Raji (cell line): ENCODE results near the gene PEX5L.

Source experiments
- POLR2A ChIP-seq: IDR thresholded peaks from 2 replicates; pipeline ENCODE4 v1.6.1; 2011; ENCODE audit warnings: low read depth, low read length, control low read depth; ENCODE audit not compliant: insufficient read depth

The PEX5L gene

GRCh38 chr3:180048103-180048502 lies 11.4 kb upstream of the PEX5L start:
- no peak for TF ChIP-seq POLR2A

- no peak for TF ChIP-seq POLR2A
These were observed 4.2 kb upstream of the PEX5L start for GRCh38 chr3:180040966-180041365.

- no peak for TF ChIP-seq POLR2A
These were observed 556 bp downstream of the PEX5L start for GRCh38 chr3:180036092-180036670.

- no peak for TF ChIP-seq POLR2A
These were observed 9.7 kb downstream of the PEX5L start for GRCh38 chr3:180026997-180027396.

- no peak for TF ChIP-seq POLR2A
These were observed 18.2 kb downstream of the PEX5L start for GRCh38 chr3:180018543-180018942.

DNA sequence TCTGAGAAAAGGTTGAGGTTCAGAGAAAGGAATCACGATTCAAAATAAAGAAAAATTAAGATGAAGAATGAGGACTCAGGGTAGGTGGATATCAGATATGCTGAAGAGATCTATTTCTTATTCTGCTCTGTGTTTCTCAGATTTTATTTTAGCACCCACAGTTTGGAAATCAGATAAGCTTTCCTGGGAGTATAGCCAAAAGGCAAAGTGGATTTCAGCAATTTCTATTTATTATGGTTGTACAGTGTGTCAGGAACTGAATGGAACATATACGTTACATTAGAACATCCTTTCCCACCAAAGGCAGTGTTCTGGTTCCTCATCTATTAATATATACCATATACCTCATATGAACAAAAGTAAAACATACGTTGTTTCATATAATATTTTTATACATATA lies 18.9 kb downstream of the PEX5L start:
- TF ChIP-seq POLR2A = no peak

DNA sequence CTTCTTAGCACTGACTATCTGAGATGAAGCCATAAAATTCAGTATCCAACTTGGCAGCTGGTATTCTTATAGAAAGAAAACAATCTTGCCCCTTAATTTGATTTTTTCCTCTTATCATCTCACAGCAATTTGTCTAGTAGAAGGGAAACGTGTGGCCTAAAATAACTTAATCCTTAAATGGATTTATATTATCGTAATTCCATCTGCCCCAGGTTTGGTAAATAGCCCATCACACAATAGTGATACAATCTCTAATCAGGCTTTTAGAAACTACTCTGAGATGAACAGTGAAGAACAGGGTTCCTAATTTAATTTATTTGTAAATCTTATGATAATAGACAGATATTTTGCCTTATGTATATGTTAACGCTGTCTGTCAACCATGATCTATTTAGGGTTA lies 24.8 kb downstream of the PEX5L start:
- TF ChIP-seq POLR2A = no peak

DNA sequence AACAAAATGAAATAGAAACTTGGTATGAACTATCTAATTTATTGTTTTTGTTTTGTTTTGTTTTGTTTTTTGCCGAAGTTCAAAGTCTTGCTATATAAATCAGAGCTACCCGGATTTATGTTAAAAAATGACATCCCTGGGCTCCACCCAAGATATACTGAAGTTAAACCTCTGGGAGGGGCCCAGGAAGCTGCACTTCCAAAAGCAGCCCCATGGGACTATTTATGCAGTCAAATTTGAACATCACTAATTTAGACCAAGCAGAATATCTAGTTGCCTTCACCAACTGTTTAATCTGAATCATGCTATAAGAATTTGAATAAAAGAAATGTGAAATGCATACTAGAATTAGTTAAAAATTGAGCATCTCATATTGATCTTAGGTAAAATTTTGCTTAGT lies 32.2 kb downstream of the PEX5L start:
- no peak for TF ChIP-seq POLR2A

- TF ChIP-seq POLR2A = no peak
These were observed 34.7 kb downstream of the PEX5L start for GRCh38 chr3:180002006-180002405.

GRCh38 chr3:180000500-180000899 lies 36.2 kb downstream of the PEX5L start:
- no peak for TF ChIP-seq POLR2A

GRCh38 chr3:179995406-179995805 lies 41.3 kb downstream of the PEX5L start:
- TF ChIP-seq POLR2A = no peak

DNA sequence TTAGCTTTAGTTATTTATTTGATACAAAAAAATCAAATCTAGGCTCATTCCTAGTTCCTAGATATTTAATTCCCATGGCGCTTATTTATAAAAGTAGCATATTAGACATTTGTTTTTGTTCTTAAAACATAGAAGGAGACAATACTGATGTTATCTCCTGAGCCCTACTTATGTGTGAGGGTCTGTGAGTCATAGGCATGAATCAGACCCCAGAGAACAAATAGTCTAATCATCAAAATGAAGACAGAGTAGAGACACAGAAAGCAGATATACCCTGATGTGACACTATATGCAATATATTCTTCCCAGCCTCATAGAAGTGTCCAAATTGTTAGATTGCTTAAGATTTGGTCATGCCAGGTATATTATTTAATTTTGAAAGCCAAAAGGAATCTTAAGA lies 44.9 kb downstream of the PEX5L start:
- TF ChIP-seq POLR2A = no peak

DNA sequence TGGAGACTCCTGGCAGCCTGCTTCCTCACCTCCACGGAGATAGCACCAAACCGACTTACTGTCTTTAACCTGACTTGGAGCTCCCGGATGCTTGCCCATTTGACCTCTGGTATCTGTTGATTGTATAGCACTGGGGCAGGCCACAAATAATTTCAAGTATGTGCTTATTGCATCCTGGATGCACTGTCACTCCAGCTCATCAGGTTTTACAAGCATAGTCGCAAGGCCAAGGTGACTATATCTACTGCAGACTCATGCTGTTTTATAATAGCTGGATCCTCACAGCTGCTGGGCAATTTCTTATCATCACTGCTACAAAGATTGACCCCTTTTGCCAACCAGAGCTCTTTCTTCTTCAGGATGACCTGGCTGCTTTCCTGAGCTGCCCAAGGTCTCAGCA lies 45.6 kb downstream of the PEX5L start:
- no peak for TF ChIP-seq POLR2A

DNA sequence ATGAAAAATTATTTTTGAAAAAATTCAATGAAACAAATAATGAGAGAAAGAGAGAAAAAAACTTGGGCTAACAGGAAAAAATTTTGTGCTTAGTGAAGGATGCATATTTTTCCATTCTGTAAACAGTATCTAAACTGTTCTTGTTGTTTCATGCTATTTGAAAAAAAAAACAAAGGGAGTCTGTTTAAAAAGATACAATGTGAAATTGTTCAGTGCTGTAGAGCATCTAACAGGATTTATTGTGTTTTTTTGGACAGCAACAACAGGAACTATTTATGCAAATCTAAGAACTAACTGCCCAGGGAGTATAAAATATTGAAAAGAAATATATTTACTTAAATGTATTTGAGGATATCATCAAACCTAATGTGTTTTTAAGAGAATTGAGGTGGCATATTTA lies 55.1 kb downstream of the PEX5L start:
- no peak for TF ChIP-seq POLR2A

GRCh38 chr3:179977356-179977755 lies 59.4 kb downstream of the PEX5L start:
- no peak for TF ChIP-seq POLR2A

- TF ChIP-seq POLR2A = no peak
These were observed 62.8 kb downstream of the PEX5L start for GRCh38 chr3:179973931-179974361.

- no peak for TF ChIP-seq POLR2A
These were observed 63.8 kb downstream of the PEX5L start for GRCh38 chr3:179972881-179973423.
